T-helper 22 cell (primary cell): Measurements from ENCODE around the gene MACO1.
"Not testable (repeated sequence)": the region's sequence is repeated elsewhere in the genome, so short reads cannot be mapped to it uniquely, and the experiment has no call there.

ENCODE experiments used
- DNase-seq: peaks from one replicate; pipeline ENCODE4 v3.0.0-alpha.2; 2020; ENCODE audit warnings: low read depth

MACO1 gene

DNA sequence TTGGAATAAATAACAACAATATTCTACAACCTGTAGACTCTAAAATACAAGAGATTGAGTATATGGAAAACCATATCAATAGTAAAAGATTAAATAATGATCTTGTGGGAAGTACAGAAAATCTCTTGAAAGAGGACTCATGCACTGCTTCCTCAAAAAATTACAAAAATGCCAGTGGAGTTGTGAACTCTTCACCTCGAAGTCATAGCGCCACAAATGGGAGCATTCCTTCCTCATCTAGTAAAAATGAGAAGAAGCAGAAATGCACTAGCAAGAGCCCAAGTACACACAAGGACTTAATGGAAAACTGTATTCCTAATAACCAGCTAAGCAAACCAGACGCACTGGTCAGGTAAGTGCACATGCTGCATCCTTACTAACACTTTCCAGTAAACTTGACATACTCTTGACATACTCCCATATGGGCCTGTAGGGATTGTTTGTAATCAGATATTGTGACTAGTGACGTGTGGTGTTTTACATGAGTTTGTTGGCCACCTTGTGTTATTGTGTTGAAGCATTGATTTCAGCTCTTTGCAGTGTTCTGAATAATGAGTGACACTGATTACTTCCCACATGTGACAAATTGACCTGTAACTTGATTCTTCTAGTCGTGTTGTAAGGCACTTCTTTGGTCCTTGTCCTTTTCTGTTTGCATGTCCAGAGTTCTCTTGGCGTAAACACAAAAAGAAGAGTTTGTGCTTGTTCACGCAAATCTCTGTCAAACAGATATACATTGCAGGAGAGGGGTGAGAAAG, 28.0 kb downstream of the MACO1 start:
- DNase-seq, result no peak

DNA sequence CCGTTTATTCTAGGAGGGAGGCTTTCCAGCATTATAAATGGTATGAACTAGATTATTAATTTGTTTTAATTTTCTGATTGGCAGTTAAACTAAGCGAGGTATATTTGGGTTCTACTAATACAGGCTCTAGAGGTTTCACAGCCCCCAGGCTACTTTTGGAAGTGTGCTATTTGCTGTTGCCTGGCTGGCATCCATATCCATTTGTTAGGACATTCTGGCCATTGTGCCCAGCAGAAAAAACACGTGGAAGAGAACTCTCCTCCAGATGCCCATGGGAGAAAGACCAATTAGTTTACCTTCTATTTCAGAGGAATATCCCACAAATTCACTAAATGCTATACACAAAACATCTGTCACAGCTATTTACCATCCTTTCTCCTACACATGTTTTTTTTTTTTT, 29.3 kb downstream of the MACO1 start:
- no peak for DNase-seq

DNA sequence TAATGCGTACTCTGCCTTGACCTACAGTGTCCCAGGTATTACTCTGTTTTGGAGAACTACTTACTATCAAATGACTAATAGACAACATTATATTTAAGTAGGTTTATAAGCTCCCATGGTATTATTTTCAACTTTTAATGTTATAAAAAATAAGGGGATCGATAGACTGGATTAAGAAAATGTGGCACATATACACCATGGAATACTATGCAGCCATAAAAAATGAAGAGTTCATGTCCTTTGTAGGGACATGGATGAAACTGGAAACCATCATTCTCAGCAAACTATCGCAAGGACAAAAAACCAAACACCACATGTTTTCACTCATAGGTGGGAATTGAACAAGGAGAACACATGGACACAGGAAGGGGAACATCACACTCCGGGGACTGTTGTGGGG, 30.1 kb downstream of the MACO1 start:
- DNase-seq, result not testable (repeated sequence)

DNA sequence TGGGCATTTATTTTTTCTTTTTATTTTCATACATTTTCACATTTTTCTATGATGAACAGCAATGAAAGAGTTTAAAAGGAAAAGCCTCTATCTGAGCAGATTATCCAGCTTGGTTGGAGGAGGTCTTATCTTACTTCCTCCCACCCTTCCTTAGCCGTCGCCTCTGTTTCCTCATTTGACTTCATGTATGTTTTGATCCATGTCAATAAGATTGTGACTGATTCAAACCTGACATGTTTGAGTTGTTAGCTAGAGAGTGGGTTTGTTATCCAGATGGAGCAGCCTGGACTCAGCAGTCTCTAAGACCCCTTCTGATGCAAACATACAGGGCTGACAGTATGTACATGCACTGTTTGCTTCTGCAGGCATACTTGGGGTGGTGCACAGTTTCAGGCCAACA, 31.2 kb downstream of the MACO1 start:
- no peak for DNase-seq

DNA sequence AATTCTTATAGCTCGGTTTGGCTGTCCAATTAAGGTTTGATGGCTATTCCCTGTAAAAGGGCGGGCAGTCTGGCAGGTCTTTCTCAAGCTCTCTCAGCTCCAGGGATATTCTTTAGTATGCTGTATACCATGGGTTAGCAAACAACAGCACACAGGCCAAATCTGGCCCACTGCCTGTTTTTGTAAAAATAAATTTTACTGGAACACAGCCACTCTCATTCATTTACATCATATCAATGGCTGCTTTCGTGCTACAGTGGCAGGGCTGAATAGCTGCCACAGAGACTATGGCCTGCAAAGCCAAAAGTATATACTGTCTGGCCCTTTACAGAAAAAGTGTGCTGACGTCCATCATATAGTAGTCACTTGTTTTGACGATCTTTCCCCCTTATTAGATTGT, 32.0 kb downstream of the MACO1 start:
- no peak for DNase-seq

DNA sequence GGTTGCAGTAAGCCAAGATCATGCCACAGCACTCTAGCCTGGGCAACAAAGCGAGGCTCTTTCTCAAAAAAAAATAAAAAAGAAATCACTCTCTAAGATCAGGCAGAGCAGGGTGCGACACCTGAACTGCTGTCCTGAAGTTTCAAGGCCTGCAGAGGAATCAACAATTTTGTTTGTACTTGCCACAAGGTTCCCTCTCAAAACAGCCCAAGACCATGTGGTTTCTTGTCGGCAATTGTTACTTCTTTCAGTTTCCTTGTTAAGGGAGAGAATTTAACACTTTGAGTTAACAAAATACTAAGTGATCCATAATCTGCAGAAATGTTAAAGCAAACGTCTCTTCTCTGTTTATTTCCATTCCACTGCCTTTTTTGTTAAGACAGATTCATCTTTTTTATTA, 36.5 kb downstream of the MACO1 start:
- no peak for DNase-seq

DNA sequence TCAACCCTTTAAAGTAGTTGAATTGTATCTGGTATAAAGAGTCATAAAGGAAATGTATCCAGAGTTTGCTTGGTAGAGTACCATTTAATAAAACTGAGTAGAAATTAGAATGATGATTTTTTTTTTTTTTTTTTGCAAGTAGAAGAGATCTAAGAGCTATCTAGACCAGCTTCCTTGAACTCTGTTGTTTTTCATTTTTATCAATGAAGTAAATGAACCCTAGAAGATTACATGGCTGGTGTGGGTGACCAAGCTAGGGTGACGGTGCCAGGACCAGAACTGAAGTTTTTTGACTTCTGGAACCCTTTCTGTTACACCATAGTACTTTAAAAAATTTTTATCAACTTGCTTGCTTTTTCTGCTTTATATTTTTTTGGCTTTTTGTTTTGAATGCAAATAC, 36.9 kb downstream of the MACO1 start:
- DNase-seq, result no peak

DNA sequence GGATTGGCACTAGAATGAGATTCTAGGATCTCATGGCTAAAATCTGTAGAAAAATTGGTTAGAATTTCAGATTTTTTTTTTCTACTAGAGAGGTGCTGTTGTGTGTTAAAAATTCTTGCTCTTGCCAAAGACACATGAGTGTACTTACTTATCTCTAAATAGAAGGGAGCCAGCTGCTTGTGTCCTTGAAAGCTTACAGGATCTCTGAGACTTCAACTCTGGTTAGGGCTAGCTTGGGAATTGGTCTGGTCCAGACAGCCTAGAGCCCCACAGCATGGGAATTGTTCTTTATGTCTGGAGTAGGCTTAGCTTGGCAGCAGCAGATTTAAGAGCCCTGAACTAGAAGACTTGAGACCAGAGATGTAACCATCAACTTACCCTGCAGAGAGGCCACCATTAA, 37.3 kb downstream of the MACO1 start:
- DNase-seq, result no peak

DNA sequence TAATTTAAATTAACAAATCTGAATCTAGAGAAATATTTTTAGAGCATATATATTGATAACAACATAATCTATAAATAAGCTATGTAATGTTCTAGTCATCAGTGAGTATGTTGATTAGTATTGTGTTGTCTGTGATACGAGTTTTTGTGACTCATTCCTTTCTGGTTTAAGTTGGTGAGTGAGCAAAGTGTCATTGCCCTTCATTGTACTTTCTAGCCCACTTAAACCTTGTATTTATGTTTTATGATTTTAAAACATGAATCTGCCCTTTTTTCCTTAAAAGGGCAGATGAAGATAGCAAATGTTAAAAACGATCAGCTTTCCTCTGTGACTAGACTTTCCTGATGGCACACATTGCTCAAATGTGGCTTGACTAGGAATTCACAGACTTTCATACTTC, 38.5 kb downstream of the MACO1 start:
- no peak for DNase-seq

DNA sequence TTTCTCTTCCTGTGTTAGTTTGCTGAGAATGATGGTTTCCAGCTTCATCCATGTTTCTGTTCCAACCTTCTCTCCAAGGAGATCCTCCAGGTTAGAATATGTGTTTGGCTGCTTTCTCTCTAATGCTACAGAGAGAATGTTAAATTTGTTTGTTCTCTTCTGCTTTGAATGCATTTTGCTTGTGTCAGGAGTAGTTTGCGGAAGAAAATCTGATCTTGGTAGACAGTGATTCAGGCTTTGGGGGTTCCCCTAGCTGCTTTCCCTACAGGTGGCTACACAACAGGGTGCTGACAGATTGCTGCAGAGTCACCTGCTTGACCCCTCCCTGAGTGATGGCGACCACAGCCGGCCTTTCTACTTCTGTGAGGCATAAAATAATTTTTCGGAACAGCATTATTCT, 41.8 kb downstream of the MACO1 start:
- no peak for DNase-seq

DNA sequence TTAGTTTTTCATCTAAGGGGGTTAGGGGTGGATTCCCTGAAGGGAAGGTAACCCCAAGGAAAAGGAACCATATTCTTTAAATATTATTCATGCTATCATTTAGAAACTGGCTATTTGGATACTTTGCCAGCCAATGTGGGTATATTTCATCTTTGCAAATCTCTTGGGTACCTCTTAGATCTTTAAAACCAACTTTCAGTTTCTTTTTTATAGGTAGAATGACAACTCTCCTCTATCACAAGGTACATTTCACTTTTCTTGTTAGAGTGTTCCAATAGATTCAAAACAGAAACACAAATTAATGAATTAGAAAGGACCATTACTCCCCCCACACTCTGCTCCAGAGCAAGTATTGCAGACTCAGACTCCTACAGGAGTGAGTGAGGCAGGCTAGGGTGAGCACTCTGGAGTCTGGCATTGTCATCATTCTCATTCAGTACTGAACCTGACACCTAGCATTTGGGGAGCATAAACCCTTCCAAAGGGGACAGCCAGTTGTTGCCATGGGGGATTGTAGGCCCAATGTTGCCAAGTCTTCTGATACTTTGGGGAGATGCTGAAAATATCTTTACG, 43.0 kb downstream of the MACO1 start:
- no peak for DNase-seq

DNA sequence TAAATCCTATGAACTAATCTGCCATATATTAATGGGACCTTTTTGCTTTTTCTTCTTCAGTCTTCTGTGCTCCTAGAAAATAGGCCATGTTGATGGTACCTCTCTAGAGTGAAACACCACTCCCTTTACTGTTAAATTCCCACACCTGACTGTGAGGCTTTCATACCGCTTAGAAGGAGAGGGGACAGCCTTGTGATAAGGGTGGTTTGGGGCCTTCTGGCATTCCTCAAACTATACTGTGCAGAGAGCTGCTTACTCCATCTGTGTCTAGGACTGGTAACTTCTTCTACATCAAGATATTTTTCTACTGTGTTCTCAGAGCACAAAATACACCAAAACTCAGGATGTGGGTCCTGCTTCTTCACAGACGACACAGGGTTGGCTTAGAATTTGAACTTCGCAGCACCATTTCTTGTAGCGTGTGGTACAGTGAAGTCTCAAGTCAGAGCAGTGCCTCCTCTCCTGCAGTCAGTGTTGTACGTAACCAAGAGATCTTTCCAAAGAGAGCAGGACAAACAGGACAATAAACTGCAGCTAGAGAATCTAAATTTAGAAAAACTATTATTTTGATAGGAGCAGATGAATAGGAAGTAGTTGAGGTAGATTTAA, 43.8 kb downstream of the MACO1 start:
- DNase-seq, result no peak

DNA sequence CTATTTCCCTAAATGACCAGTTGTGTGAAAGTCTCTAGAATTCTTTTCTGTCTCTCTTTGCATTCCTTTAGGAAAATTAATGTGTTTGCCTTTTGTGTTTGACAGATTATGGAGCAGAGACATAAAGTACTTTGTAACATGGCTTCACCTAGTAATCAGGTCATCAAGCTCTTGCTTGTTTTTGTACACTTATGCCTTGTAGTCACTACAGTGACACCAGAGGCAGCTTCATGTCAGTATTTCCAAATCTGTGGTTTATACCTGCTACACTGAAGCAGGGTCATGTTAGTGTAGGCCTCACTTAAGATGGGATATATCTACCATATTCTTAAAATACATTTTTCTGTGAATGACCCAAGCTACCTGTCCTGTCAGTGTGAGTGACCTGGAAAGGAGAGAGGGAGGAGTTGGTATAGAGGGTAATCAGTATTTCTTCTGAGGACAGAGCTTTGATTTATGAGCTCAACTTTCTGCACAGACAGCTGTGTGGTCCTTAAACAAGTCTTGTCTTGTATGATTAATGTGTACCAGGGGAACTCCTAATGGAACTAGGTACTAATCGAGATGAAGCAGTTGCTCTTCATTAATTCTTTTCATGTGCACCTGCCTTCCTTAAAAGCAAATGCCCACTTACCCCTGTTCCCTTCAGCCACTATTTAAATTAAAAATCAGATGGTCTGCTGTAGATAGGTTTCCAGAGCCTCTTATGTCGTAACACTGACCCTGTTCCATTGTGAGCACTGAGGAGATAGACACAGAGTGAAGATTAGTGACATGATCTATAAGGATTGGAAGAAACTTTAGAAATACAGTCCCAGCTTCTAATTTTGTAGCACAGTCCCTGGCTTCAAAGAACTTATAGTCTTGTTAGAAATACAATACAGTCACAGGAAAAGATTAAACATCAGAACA, 45.7 kb downstream of the MACO1 start:
- no peak for DNase-seq

DNA sequence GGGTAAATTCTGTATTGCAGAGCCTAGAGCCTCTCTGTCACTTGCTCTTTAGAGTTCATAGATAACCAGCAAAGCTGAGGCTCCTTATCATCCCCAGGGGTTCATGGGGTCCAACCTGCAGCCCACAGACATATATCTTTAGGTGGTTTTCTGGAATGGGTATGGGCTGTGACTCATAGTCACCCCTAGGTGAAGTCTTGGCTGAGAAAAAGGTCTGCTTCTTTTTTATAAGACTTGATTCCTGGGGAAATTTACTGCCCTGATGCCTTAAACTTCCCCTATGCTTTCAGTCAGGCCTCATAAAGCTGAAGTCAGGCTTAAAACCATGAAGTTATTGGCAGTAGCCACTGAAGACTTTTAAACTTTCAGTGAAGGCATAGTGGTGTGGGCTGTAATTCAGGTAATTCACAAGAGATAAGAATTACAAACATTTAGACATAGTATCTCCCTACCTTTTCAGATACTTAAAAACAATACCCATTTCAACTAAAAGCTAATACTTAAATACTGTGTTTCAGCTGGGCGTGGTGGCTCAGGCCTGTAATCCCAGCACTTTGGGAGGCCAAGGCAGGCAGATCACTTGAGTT, 46.8 kb downstream of the MACO1 start:
- DNase-seq, result no peak

DNA sequence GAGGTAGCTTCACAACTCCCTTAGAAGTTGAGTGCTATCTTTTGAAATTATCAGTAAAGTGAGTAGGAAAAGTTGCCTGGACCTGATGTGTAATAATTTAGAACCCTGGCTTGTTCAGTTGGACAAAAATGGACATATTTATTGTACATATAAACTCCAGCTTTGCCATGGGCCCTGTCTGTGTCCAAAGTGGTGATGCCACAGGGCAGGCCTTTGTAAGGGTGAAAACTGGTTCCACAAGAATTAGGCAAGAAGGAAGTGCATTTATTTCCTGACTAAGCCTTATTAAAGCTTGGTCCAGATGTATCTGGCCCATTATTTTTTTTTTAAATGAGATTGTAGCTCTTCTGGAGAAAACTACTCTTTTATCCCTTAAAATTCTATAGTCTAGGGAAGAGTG, 47.9 kb downstream of the MACO1 start:
- no peak for DNase-seq

DNA sequence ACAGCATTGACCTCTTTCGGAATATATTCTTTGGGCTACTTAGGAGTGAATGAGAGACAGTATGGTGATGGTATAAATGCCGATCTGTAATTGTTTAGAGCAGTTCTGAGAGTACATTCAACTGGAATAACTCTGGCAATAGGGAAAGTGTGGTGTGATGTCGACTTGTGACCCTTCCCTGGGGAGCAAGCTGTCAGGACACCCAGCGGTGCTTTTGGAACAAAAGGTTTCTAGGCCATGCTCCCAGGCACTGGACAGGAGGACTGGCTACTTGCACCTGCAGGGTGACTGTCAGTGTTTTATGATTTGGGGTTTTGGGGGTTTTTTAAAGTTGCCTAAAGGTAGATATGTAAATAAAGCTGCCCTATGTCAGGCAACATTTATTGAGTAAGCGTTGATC, 50.9 kb downstream of the MACO1 start:
- no peak for DNase-seq

DNA sequence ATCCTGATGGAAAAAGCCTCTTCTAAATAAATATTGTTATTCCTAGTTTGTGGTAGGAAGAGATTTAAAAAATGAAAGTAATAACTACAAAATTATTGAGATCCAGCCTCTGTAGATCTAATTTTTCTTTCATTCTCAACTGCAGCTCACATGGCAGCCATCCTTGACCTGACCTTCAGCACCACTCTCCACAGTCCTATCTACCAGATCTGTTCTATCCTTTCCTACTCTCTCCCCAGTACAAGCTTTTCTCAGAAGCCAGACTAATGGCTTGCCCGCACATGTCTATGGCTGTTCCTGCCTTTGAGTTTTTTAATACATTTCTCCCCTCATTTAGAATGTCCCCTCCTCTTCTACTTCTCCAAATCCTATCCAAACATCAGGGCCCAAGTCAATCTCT, 51.5 kb downstream of the MACO1 start:
- no peak for DNase-seq

DNA sequence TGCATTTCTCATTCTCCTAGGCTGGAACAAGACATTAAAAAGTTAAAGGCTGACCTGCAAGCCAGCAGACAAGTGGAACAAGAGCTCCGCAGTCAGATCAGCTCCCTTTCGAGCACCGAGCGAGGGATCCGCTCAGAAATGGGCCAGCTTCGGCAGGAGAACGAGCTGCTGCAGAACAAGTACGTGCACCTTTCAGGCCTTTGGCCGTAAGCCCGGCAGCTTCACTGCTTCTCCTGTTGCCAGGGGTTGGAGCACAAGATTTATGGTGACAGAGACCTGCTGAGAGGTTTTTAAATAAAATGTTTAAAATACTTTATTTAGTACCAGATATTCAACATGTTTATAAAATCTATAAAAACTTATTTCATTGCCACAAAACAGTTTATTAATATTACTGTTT, 53.4 kb downstream of the MACO1 start:
- no peak for DNase-seq

DNA sequence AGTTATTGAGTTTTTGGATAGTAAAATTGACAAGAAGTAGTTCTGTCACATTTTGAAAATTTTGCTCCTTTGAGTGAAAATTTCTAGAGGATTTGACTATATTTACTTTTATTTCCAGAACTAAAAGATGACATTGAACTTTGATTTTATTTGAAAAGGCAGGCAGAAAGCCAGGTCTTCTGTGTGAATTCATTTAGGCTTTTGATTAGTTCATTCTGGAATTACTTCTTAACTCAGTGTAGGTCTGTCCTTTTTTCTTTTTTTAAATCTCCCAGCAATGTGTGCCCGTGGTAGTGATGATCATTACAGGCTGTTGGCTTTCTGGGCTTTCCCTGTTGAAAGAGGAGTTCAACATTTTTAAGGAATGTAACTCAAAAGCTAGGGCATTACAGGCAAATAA, 53.8 kb downstream of the MACO1 start:
- no peak for DNase-seq

DNA sequence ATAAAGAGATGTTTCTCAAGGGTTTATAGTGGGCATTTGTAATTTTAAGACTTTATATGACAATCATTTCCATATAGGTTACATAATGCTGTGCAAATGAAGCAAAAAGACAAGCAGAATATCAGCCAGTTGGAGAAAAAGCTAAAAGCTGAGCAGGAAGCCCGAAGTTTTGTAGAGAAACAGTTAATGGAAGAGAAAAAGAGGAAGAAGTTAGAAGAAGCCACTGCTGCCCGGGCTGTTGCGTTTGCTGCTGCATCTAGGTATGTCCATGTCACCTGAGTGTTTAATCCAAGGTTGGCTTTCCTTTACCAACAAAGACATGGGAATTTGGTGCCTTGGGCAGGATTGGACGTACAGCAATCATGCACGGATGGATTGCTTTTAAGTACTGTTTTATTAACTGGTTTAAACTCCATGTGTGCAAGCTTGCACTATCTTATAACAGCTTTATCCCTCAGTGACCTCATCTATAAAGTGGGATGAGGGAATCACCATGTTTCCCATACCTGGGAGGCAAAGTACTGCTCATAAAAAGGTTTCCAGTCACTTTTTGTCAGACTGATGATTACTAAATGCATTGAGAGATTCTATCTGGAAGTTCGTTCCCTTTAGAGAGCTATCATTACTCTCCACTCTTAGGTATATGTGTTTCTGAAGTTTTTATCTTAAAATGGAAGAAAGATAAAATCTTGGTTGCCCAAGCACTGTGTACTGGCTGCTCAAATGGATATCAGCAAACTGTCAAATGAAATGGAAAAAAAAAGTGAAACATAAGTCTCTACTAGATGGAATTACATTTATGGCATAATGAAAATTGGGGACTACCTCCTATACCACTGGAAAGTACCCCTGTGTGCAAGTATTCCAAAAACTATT, 55.1 kb downstream of the MACO1 start:
- DNase-seq, result no peak

DNA sequence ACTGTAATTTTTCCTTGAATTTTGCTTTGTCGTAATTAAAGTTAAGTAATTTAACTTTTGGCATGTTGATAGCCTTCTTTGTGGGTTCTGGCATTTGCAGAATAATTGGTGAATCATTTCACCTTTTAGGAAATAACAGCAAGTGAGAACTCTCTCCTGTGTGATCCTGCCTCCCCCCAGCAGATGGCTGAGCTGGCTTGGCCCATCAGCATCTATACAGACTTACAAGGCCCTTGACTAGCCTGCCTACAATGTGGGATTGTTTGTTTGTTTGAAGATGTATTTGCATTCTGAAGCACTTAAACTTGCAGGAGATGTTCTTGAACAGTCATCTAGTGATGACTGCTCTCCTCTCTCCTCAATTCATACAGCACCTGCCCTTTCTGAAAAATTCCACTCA, 55.9 kb downstream of the MACO1 start:
- no peak for DNase-seq
